RWPE2 (cell line): ENCODE measurements around the gene KCNF1.

Source experiments
- ATAC-seq: fragments of 200-7000 bp; cut with Tn5 transposase; 3 replicates; pipeline ENCODE4 v1.9.1; 2021; ENCODE audit warnings: low read depth
- DNase-seq: peaks from one replicate; pipeline ENCODE4 v3.0.0-alpha.2; 2020; ENCODE audit warnings: low spot score
- H3K27ac ChIP-seq: fragments of 450-650 bp; 2 replicates; pipeline ENCODE4 v1.5.1; 2017; ENCODE audit warnings: mild to moderate bottlenecking; ENCODE audit not compliant: poor library complexity, severe bottlenecking
- H3K27me3 ChIP-seq: fragments of 250-450 bp; sonication (Bioruptor Pico); 2 replicates; pipeline ENCODE4 v1.5.1; 2021; ENCODE audit warnings: mild to moderate bottlenecking, moderate library complexity; ENCODE audit not compliant: insufficient read depth, poor library complexity, severe bottlenecking
- H3K36me3 ChIP-seq: fragments of 250-450 bp; sonication (Bioruptor Pico); 2 replicates; pipeline ENCODE4 v1.5.1; 2020; ENCODE audit warnings: low read depth, mild to moderate bottlenecking, moderate library complexity
- H3K4me1 ChIP-seq: fragments of 250-450 bp; sonication (Bioruptor Pico); 2 replicates; pipeline ENCODE4 v1.5.1; 2021; ENCODE audit warnings: mild to moderate bottlenecking, moderate library complexity; ENCODE audit not compliant: insufficient read depth, poor library complexity, severe bottlenecking
- H3K4me3 ChIP-seq: fragments of 250-450 bp; sonication (Bioruptor Pico); 2 replicates; pipeline ENCODE4 v1.5.1; 2021; ENCODE audit warnings: mild to moderate bottlenecking, moderate library complexity; ENCODE audit not compliant: severe bottlenecking
- H3K9me3 ChIP-seq: fragments of 250-450 bp; sonication (Bioruptor Pico); 2 replicates; pipeline ENCODE4 v1.5.1; 2021; ENCODE audit warnings: mild to moderate bottlenecking, moderate library complexity; ENCODE audit not compliant: severe bottlenecking
- CTCF ChIP-seq: fragments of 450-650 bp; IDR thresholded peaks from one replicate; pipeline ENCODE4 v1.5.1; 2017; ENCODE audit warnings: mild to moderate bottlenecking, moderate library complexity; ENCODE audit not compliant: poor library complexity, severe bottlenecking

KCNF1 gene

GRCh38 chr2:10889651-10890215, 22.0 kb upstream of the KCNF1 start:
- no peaks in the 10 kb centered on the region for H3K36me3 ChIP-seq
- DNase-seq (no peak), ATAC-seq (peak; percentile 67)
- H3K9me3 ChIP-seq: no peaks in the 10 kb centered on the region
- H3K27ac ChIP-seq: no peak overlapping the region
- TF ChIP-seq CTCF: no peak
- H3K4me1 ChIP-seq: no peaks in the 10 kb centered on the region
- no peaks in the 10 kb centered on the region for H3K27me3 ChIP-seq
- no peak overlapping the region for H3K4me3 ChIP-seq

GRCh38 chr2:10890706-10891270, 20.9 kb upstream of the KCNF1 start:
- no peak for TF ChIP-seq CTCF
- Histone ChIP-seq H3K36me3 (no peaks in the 10 kb centered on the region), H3K9me3 (no peaks in the 10 kb centered on the region), H3K27me3 (no peaks in the 10 kb centered on the region), H3K27ac (no peak overlapping the region), H3K4me1 (no peaks in the 10 kb centered on the region), H3K4me3 (no peak overlapping the region)
- ATAC-seq (no peak), DNase-seq (no peak)

GRCh38 chr2:10891390-10891789, 20.3 kb upstream of the KCNF1 start:
- Histone ChIP-seq H3K27me3 (no peaks in the 10 kb centered on the region), H3K4me1 (no peaks in the 10 kb centered on the region), H3K9me3 (no peaks in the 10 kb centered on the region), H3K4me3 (no peak overlapping the region), H3K36me3 (no peaks in the 10 kb centered on the region), H3K27ac (no peak overlapping the region)
- no peak for DNase-seq
- TF ChIP-seq CTCF: no peak
- no peak for ATAC-seq

- Histone ChIP-seq H3K27ac (no peak overlapping the region), H3K36me3 (no peaks in the 10 kb centered on the region), H3K9me3 (no peaks in the 10 kb centered on the region), H3K4me1 (no peaks in the 10 kb centered on the region), H3K4me3 (no peak overlapping the region), H3K27me3 (no peaks in the 10 kb centered on the region)
- ATAC-seq (no peak), DNase-seq (no peak)
- no peak for TF ChIP-seq CTCF
Observed at GRCh38 chr2:10891848-10892247, 19.9 kb upstream of the KCNF1 start.

- Histone ChIP-seq H3K27ac (no peak overlapping the region), H3K9me3 (no peaks in the 10 kb centered on the region), H3K36me3 (no peaks in the 10 kb centered on the region), H3K4me3 (no peak overlapping the region), H3K4me1 (no peaks in the 10 kb centered on the region), H3K27me3 (no peaks in the 10 kb centered on the region)
- TF ChIP-seq CTCF: no peak
- DNase-seq (no peak), ATAC-seq (no peak)
Observed at GRCh38 chr2:10892316-10892715, 19.4 kb upstream of the KCNF1 start.
